ENCODE measurements around the gene SLC27A4. TPM values are rescaled to one million over a fixed set of nuclear protein-coding genes. Genes with fewer than 3 reads are reported as not detected.

The SLC27A4 gene
- polyA plus RNA-seq, 4 donors: 23.2 to 162 (median 95.0) TPM

- no peak for DNase-seq
- H3K27me3 ChIP-seq (ENCODE audit: control insufficient read depth in 3 of 3, insufficient read depth in 3 of 3, low read length in 3 of 3): no peaks in the 10 kb centered on the region
- H3K27ac ChIP-seq (ENCODE audit: low read depth in 1 of 3, low read length in 2 of 3): peak overlapping the region in 1 of 3 donors; percentile 90
- 75 to 89% (median 86%) methylated on average over 1 of the region's 1 CpG for WGBS, 3 donors
- peaks cover 7 to 15% (median 8%) of the 10 kb centered on the region in 3 donors for H3K4me1 ChIP-seq (ENCODE audit: control insufficient read depth in 3 of 3, insufficient read depth in 2 of 3, low read depth in 1 of 3, low read length in 2 of 3)
- no peaks in the 10 kb centered on the region for H3K9me3 ChIP-seq (ENCODE audit: control insufficient read depth in 2 of 2, insufficient read depth in 1 of 2, low read depth in 1 of 2, low read length in 1 of 2)
- peaks cover 0 to 35% (median 0%) of the 10 kb centered on the region in 3 donors for H3K36me3 ChIP-seq (ENCODE audit: control insufficient read depth in 3 of 3, insufficient read depth in 2 of 3, low read depth in 1 of 3, low read length in 3 of 3)
- H3K4me3 ChIP-seq (ENCODE audit: low read depth in 1 of 3, low read length in 3 of 3): no peak overlapping the region
- no peak for FAIRE-seq
Observed at GRCh38 chr9:128372784-128373183, 32.5 kb downstream of the SLC27A4 start.

GRCh38 chr9:128374221-128374675 lies 33.9 kb downstream of the SLC27A4 start:
- DNase-seq (no peak), FAIRE-seq (no peak)
- Histone ChIP-seq H3K27me3 (ENCODE audit: control insufficient read depth in 3 of 3, insufficient read depth in 3 of 3, low read length in 3 of 3) (no peaks in the 10 kb centered on the region), H3K36me3 (ENCODE audit: control insufficient read depth in 3 of 3, insufficient read depth in 2 of 3, low read depth in 1 of 3, low read length in 3 of 3) (peaks cover 0 to 48% (median 4%) of the 10 kb centered on the region in 3 donors), H3K4me3 (ENCODE audit: low read depth in 1 of 3, low read length in 3 of 3) (no peak overlapping the region), H3K27ac (ENCODE audit: low read depth in 1 of 3, low read length in 2 of 3) (no peak overlapping the region), H3K4me1 (ENCODE audit: control insufficient read depth in 3 of 3, insufficient read depth in 2 of 3, low read depth in 1 of 3, low read length in 2 of 3) (peaks cover 7 to 15% (median 8%) of the 10 kb centered on the region in 3 donors), H3K9me3 (ENCODE audit: control insufficient read depth in 2 of 2, insufficient read depth in 1 of 2, low read depth in 1 of 2, low read length in 1 of 2) (no peaks in the 10 kb centered on the region)
- WGBS, 3 donors: 88 to 90% (median 89%) methylated on average over 9 of the region's 9 CpGs

GRCh38 chr9:128375865-128376264 lies 35.5 kb downstream of the SLC27A4 start:
- Histone ChIP-seq H3K4me3 (ENCODE audit: low read depth in 1 of 3, low read length in 3 of 3) (no peak overlapping the region), H3K9me3 (ENCODE audit: control insufficient read depth in 2 of 2, insufficient read depth in 1 of 2, low read depth in 1 of 2, low read length in 1 of 2) (no peaks in the 10 kb centered on the region), H3K4me1 (ENCODE audit: control insufficient read depth in 3 of 3, insufficient read depth in 2 of 3, low read depth in 1 of 3, low read length in 2 of 3) (peaks cover 6 to 12% (median 7%) of the 10 kb centered on the region in 3 donors), H3K36me3 (ENCODE audit: control insufficient read depth in 3 of 3, insufficient read depth in 2 of 3, low read depth in 1 of 3, low read length in 3 of 3) (peaks cover 0 to 61% (median 4%) of the 10 kb centered on the region in 3 donors), H3K27ac (ENCODE audit: low read depth in 1 of 3, low read length in 2 of 3) (no peak overlapping the region), H3K27me3 (ENCODE audit: control insufficient read depth in 3 of 3, insufficient read depth in 3 of 3, low read length in 3 of 3) (no peaks in the 10 kb centered on the region)
- WGBS, 3 donors: 84 to 91% (median 87%) methylated on average over 5 of the region's 5 CpGs
- FAIRE-seq (no peak), DNase-seq (no peak)

- Histone ChIP-seq H3K4me3 (ENCODE audit: low read depth in 1 of 3, low read length in 3 of 3) (no peak overlapping the region), H3K36me3 (ENCODE audit: control insufficient read depth in 3 of 3, insufficient read depth in 2 of 3, low read depth in 1 of 3, low read length in 3 of 3) (peaks cover 8 to 87% (median 11%) of the 10 kb centered on the region in 3 donors), H3K9me3 (ENCODE audit: control insufficient read depth in 2 of 2, insufficient read depth in 1 of 2, low read depth in 1 of 2, low read length in 1 of 2) (no peaks in the 10 kb centered on the region), H3K4me1 (ENCODE audit: control insufficient read depth in 3 of 3, insufficient read depth in 2 of 3, low read depth in 1 of 3, low read length in 2 of 3) (no peaks in the 10 kb centered on the region), H3K27me3 (ENCODE audit: control insufficient read depth in 3 of 3, insufficient read depth in 3 of 3, low read length in 3 of 3) (no peaks in the 10 kb centered on the region), H3K27ac (ENCODE audit: low read depth in 1 of 3, low read length in 2 of 3) (no peak overlapping the region)
- DNase-seq (no peak), FAIRE-seq (no peak)
- WGBS, 3 donors: 71 to 88% (median 86%) methylated on average over 6 of the region's 6 CpGs
Observed at GRCh38 chr9:128382261-128382660, 41.9 kb downstream of the SLC27A4 start.

- no peak for FAIRE-seq
- H3K4me3 ChIP-seq (ENCODE audit: low read depth in 1 of 3, low read length in 3 of 3): no peak overlapping the region
- no peaks in the 10 kb centered on the region for H3K27me3 ChIP-seq (ENCODE audit: control insufficient read depth in 3 of 3, insufficient read depth in 3 of 3, low read length in 3 of 3)
- no peaks in the 10 kb centered on the region for H3K4me1 ChIP-seq (ENCODE audit: control insufficient read depth in 3 of 3, insufficient read depth in 2 of 3, low read depth in 1 of 3, low read length in 2 of 3)
- no peak for DNase-seq
- no peaks in the 10 kb centered on the region for H3K9me3 ChIP-seq (ENCODE audit: control insufficient read depth in 2 of 2, insufficient read depth in 1 of 2, low read depth in 1 of 2, low read length in 1 of 2)
- no peak overlapping the region for H3K27ac ChIP-seq (ENCODE audit: low read depth in 1 of 3, low read length in 2 of 3)
- peaks cover 8 to 91% (median 20%) of the 10 kb centered on the region in 3 donors for H3K36me3 ChIP-seq (ENCODE audit: control insufficient read depth in 3 of 3, insufficient read depth in 2 of 3, low read depth in 1 of 3, low read length in 3 of 3)
- WGBS, 3 donors: 79 to 91% (median 90%) methylated on average over 9 of the region's 9 CpGs
Observed at GRCh38 chr9:128383007-128383753, 42.9 kb downstream of the SLC27A4 start.

GRCh38 chr9:128383791-128384190 lies 43.5 kb downstream of the SLC27A4 start:
- no peaks in the 10 kb centered on the region for H3K4me1 ChIP-seq (ENCODE audit: control insufficient read depth in 3 of 3, insufficient read depth in 2 of 3, low read depth in 1 of 3, low read length in 2 of 3)
- DNase-seq: no peak
- H3K4me3 ChIP-seq (ENCODE audit: low read depth in 1 of 3, low read length in 3 of 3): no peak overlapping the region
- peaks cover 5 to 93% (median 23%) of the 10 kb centered on the region in 3 donors for H3K36me3 ChIP-seq (ENCODE audit: control insufficient read depth in 3 of 3, insufficient read depth in 2 of 3, low read depth in 1 of 3, low read length in 3 of 3)
- no peaks in the 10 kb centered on the region for H3K27me3 ChIP-seq (ENCODE audit: control insufficient read depth in 3 of 3, insufficient read depth in 3 of 3, low read length in 3 of 3)
- H3K9me3 ChIP-seq (ENCODE audit: control insufficient read depth in 2 of 2, insufficient read depth in 1 of 2, low read depth in 1 of 2, low read length in 1 of 2): no peaks in the 10 kb centered on the region
- 90 to 94% (median 92%) methylated on average over 8 of the region's 8 CpGs for WGBS, 3 donors
- H3K27ac ChIP-seq (ENCODE audit: low read depth in 1 of 3, low read length in 2 of 3): no peak overlapping the region
- no peak for FAIRE-seq

- FAIRE-seq (no peak), DNase-seq (no peak)
- no peaks in the 10 kb centered on the region for H3K9me3 ChIP-seq (ENCODE audit: control insufficient read depth in 2 of 2, insufficient read depth in 1 of 2, low read depth in 1 of 2, low read length in 1 of 2)
- peaks cover 0 to 2% (median 0%) of the 10 kb centered on the region in 3 donors for H3K27me3 ChIP-seq (ENCODE audit: control insufficient read depth in 3 of 3, insufficient read depth in 3 of 3, low read length in 3 of 3)
- H3K36me3 ChIP-seq (ENCODE audit: control insufficient read depth in 3 of 3, insufficient read depth in 2 of 3, low read depth in 1 of 3, low read length in 3 of 3): peaks cover 12 to 95% (median 26%) of the 10 kb centered on the region in 3 donors
- 92 to 99% (median 93%) methylated on average over 7 of the region's 7 CpGs for WGBS, 3 donors
- no peaks in the 10 kb centered on the region for H3K4me1 ChIP-seq (ENCODE audit: control insufficient read depth in 3 of 3, insufficient read depth in 2 of 3, low read depth in 1 of 3, low read length in 2 of 3)
- no peak overlapping the region for H3K27ac ChIP-seq (ENCODE audit: low read depth in 1 of 3, low read length in 2 of 3)
- H3K4me3 ChIP-seq (ENCODE audit: low read depth in 1 of 3, low read length in 3 of 3): no peak overlapping the region
Observed at GRCh38 chr9:128384801-128385495, 44.6 kb downstream of the SLC27A4 start.

- peaks cover 0 to 3% (median 0%) of the 10 kb centered on the region in 3 donors for H3K27me3 ChIP-seq (ENCODE audit: control insufficient read depth in 3 of 3, insufficient read depth in 3 of 3, low read length in 3 of 3)
- FAIRE-seq (no peak), DNase-seq (no peak)
- no peaks in the 10 kb centered on the region for H3K4me1 ChIP-seq (ENCODE audit: control insufficient read depth in 3 of 3, insufficient read depth in 2 of 3, low read depth in 1 of 3, low read length in 2 of 3)
- no peak overlapping the region for H3K27ac ChIP-seq (ENCODE audit: low read depth in 1 of 3, low read length in 2 of 3)
- H3K9me3 ChIP-seq (ENCODE audit: control insufficient read depth in 2 of 2, insufficient read depth in 1 of 2, low read depth in 1 of 2, low read length in 1 of 2): no peaks in the 10 kb centered on the region
- H3K36me3 ChIP-seq (ENCODE audit: control insufficient read depth in 3 of 3, insufficient read depth in 2 of 3, low read depth in 1 of 3, low read length in 3 of 3): peaks cover 14 to 95% (median 26%) of the 10 kb centered on the region in 3 donors
- 85 to 92% (median 85%) methylated on average over 15 to 18 of the region's 18 CpGs for WGBS, 3 donors
- H3K4me3 ChIP-seq (ENCODE audit: low read depth in 1 of 3, low read length in 3 of 3): no peak overlapping the region
Observed at GRCh38 chr9:128385496-128386460, 45.5 kb downstream of the SLC27A4 start.

Data from small intestine (tissue), 7 donors.